HG02840 (cell line): ENCODE results near the gene GPATCH2.
A peak's percentile ranks its signal among the peaks of the same experiment; 100 is the strongest.
"Not testable (repeated sequence)": the region's sequence is repeated elsewhere in the genome, so short reads cannot be mapped to it uniquely, and the experiment has no call there.

Source experiments
- ATAC-seq: cut with Tn5 transposase; IDR thresholded peaks from one replicate; pipeline ENCODE4 v1.9.1; 2021; ENCODE audit warnings: mild to moderate bottlenecking, moderate library complexity, moderate number of reproducible peaks; ENCODE audit not compliant: unreplicated experiment, low FRiP score

The GPATCH2 gene

DNA sequence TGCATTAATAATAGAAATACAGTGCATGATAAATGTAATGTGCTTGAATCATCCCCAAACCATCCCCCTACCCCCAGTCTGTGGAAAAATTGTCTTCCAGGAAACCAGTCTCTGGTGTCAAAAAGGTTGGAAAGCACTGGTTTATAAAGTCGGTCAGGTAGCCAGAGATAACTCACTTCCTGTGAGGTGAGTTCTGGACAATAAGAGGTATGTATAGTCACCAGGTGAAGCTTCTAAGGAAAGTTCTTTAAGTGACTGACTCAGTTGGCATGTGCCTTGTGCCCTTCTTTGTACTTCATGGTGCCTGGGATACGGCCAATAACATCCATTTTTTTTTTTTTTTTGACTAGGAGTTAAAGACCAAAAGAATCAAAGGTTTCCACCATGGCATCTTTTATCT lies 103.7 kb downstream of the GPATCH2 start:
- no peak for ATAC-seq

DNA sequence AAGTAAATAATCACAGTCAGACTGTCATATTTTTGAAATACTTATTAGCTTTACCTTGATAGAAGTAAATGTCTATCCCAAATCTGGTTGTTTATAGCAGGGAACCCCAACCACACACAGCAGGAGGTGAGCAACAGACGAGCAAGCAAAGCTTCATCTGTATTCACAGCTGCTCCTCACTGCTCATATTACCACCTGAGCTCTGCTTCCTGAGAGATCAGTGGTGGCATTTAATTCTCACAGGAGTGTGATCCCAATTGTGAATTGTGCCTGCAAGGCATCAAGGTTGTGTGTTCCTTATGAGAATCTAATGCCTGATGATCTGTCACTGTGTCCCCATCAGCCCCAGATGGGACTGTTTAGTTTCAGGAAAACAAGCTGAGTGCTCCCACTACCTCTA lies 104.3 kb downstream of the GPATCH2 start:
- no peak for ATAC-seq

DNA sequence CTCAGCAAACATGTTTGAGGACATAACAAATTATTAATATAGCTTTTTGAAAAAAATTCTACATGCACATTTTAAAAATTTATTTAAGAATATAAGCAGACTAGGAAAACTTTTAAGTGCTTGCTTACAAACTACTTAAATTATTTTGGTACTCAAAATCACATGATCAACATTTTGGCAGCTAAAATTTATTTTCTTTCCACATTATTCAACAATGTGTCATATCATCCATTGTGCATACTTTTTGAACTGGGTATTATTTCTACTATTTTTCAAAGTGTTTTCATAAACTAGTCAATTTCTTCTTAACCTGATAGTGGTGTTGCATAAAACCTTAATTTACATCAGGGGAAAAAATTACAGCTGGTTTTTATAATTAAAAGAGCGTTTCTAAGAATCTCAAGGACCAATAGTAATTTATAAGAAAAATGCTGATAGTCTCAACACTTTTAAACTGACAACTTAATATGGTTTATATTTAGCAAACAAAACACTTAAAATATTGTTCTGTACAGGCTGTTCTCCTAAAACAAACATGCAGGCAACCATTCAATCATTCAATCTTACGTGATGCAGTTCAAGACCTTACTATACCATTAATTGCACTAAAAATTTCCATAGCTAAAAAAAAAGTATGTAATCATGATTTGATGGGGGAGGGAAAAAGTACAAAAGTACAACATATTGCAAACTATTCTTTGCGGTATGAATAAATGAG lies 105.0 kb downstream of the GPATCH2 start:
- ATAC-seq, result no peak

- ATAC-seq, result no peak
Measured at GRCh38 chr1:217524787-217525520, 105.9 kb downstream of the GPATCH2 start.

DNA sequence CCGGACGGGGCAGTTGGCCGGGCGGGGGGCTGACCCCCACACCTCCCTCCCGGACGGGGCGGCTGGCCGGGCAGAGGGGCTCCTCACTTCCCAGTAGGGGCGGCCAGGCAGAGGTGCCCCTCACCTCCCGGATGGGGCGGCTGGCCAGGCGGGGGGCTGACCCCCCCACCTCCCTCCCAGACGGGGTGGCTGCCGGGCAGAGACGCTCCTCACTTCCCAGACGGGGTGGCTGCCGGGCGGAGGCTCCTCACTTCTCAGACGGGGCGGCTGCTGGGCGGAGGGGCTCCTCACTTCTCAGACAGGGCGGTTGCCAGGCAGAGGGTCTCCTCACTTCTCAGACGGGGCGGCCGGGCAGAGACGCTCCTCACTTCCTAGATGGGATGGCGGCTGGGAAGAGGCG lies 107.0 kb downstream of the GPATCH2 start:
- not testable (repeated sequence) for ATAC-seq

DNA sequence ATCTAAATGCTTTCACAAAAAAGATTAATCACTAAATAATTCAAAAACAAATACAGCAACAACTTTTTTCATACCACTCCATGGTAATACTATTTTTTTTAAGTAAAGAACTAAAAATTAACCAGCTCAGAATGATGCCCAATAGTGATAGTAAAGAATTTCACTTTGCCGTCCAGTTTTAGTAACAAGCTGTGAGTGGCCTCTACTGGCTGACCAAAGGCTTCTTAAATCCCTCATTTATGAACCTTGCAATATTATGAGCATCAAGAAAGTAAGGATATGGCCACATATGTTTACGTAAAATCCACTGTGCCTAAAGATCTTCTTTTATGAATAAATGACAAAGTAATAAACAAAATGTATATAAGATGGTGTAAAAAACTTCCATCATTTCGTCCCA lies 108.6 kb downstream of the GPATCH2 start:
- ATAC-seq, result no peak

GRCh38 chr1:217521317-217521716 lies 109.6 kb downstream of the GPATCH2 start:
- ATAC-seq, result no peak

- ATAC-seq, result no peak
Measured at GRCh38 chr1:217506878-217507277, 124.0 kb downstream of the GPATCH2 start.

DNA sequence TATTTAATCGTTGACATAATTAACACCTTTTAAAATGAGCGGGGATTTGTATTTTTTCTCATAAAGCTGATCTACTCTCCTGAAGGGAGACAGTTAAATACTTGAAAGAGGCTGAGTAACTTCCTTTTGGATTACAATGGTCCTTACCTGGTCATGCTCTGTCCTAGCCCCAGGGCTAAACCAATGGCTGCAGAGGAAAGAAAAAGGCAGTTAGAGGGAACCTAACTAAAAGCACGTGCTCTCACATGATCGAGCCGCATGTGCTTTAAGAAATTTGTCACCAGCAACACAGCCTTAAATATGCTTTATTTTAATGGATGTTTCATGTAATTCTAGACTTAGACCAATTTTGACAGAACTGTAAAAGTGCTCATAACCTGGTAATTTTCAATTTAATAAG lies 132.7 kb downstream of the GPATCH2 start:
- ATAC-seq, result no peak

DNA sequence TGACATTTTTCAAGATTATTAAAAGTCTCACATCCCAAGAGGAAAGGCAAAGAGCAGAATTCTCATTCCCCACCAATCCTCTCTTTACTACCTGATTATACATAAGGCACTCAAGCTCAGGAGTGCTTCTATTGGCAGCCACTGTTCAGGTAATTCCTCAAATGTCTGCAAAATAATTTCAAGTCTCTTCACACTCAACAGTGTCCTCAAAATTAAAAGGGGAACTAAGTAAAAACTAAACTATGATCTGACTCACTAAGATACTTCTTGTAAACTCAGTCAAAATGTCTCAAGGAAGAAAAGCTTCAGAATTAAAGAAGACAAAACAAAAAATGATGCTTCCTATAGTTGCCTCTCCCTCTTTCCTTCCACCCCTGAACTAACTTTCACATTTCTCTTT lies 135.6 kb downstream of the GPATCH2 start:
- peak; percentile 94 for ATAC-seq

DNA sequence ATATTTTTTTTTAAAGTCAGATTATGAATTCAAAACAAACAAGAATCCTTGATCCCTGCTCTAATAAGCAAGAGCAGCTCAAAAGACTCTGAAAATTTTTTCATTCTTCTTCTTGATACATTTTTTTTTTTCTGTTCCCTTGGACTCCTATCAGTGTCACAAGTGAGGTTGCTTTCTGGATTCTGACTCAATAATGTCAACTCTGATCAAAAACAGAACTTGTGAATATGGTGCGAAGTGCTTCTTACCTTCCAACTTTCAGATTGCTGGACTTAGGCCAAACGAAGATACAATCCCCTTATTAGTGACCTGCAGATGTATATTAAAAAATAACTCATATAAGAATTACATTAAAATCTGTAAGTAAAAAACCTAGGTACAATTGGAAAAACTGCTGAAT lies 136.1 kb downstream of the GPATCH2 start:
- peak; percentile 66 for ATAC-seq

GRCh38 chr1:217493290-217493689 lies 137.6 kb downstream of the GPATCH2 start:
- no peak for ATAC-seq

- no peak for ATAC-seq
Measured at GRCh38 chr1:217484871-217485270, 146.0 kb downstream of the GPATCH2 start.

- peak; percentile 93 for ATAC-seq
Measured at GRCh38 chr1:217482356-217483102, 148.4 kb downstream of the GPATCH2 start.

DNA sequence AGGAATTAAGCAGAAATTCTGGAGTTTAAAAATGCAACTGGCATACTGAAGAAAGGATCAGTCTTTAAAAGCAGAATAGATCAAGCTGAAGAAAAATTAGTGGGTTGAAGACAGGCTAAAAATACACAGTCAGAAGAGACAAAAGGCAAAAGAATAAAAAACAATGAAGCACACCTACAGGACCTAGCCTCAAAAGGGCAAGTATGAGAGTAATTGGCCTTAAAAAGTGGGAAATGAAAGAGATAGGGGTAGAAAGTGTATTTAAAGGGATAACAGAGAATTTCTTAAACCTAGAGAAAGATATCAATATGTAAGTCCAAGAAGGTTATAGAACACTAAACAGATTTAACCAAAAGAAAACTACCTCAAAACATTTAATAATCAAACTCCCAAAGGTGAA lies 152.4 kb downstream of the GPATCH2 start:
- no peak for ATAC-seq

DNA sequence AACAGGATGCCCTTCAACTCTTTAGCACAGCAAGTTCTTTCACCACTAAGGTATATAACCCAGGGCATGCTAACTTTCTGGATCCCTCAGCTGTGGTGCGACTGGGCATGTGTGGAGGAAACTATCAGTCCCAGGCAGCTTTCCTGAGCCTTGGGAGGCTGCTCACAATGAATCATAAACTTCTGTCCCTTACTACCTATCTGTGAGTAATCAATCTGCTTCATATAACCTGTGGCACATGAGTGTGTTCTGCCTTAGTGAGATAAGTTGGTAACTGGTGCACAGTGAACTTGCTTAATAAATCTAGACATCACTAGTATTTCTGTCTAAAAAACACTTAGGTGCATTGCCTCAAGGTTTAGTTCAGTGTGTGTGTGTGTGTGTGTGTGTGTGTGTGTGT lies 158.0 kb downstream of the GPATCH2 start:
- no peak for ATAC-seq

DNA sequence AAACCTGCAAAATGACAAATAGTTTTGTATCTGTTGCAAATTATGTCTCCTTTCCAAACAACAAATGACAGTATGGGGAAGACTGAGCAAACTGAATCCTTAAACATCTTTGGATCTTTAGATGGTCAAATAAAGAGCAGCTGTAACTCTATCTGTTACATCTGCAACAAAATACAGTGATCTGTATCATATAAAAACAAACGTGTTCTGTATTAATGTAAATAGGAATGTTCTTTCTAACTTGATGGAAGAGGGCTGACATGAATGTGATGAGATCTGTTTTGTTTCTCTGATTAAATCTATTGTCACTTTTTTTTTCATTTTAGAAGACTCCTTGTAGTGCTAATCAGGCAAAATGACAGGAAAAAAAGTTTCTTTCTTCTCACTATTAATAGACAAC lies 159.5 kb downstream of the GPATCH2 start:
- no peak for ATAC-seq

DNA sequence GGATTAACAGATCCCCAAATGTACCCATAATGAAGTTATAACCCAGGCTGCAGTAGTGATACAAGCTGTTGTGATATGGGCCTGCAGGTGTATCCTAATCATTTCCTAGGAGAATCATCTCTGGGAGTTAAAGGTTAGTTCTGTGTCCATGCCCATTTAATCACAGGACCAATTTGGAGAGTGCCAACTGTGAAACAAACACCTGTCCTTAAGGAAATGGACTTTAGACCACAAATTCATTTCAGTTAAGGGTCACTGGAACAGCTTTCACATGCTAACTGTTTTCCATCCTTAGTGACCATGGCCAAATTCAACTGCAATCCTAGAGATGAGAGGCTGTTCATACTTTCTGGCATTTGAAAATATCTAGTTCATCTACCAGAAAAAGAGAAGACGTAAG lies 160.9 kb downstream of the GPATCH2 start:
- no peak for ATAC-seq

DNA sequence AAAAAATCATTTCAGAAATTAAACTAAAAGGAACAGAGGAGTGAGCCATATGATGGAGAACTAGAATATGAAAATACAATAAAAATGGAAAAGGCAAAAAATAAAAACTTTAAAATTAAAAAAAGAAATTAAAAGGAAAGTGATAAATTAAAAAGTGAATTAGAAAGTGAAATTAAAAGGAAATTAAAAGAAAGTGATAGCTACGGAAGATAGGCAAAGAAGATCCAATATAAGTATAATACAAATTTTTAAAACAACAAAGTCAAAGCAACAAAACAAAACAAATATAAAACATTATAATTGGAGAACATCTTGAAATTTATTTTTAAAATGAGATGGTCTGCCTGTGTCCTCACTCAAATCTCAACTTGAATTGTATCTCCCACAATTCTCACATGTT lies 165.8 kb downstream of the GPATCH2 start:
- ATAC-seq, result no peak

DNA sequence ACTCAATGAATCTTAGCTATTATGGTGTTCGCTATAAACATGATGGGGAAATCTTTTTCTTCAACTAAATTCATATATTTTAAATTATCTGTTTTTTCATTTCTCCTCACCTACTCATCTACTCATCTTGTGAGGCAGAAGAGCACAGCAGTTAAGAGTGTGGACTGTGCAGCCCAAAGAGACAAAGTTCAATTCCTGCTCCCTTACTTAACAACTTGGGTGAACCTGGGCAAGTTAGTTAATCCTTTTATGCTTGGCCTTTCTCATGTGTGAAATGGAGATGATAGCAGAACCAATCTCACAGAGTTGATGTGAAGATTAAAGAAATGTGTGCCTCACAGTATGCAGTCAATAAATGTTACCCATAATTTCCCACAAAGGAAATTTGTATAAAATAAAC lies 168.2 kb downstream of the GPATCH2 start:
- no peak for ATAC-seq

GRCh38 chr1:217462159-217462558 lies 168.7 kb downstream of the GPATCH2 start:
- ATAC-seq, result no peak
